ENCODE measurements around the gene PDLIM1. TPM values are rescaled to one million over a fixed set of nuclear protein-coding genes. Genes with fewer than 3 reads are reported as not detected.

The PDLIM1 gene
- total RNA-seq, 1 experiment from 2014 or later: 98.1 TPM

DNA sequence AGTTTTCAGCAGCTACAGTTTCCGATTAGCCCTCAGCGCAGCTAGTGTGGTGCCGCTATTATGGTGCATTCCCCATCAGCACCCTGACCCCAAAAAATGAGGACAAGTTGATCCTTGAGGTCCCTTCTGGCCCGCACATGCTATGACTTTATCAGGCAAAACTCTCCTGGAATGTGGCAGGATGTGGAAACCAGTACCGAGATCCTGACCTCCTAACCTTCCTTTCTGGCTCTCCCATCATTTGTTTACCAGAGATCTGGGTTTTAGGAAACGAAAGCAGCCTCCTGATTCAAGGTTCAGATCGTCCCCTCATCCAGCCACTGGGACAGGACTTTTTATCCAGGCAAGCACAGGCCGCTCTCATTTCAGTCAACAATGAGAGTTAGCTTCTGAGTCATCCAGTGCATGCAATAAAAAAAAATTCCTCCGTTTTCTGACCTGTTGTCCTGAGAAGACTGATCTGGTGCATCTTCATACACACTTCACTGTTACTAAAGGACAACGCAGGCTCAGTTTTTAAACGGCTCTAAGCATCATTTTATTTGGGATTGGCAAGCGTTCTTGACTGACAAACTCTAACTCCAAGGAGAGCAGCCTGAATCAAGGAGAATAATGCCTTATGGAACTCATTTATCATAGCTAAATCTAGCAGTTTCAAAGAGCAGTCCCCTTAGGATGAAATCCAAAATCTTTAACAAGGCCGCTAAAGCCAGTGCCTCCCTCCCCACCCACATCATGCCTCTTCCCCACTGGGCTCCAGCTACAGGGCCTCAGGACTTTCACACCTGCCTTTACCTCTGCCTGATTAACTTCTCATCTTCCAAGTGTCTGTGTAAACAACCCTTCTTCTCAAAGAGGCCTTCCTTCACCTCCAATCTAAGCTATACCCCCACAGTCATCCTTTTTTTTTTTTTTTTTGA is 17.1 kb downstream of the PDLIM1 start:
- no peaks in the 10 kb centered on the region for H3K9me3 Mint-ChIP-seq (ENCODE audit: unreplicated experiment)
- ChIA-PET POLR2A (interaction anchor here (0.9 to 4.8 kb wide), 8 partner anchors 9 to 92 kb away, joined by 3 to 49 read pairs (median 4); partner anchors contain the start of gene PDLIM1), CTCF (interaction anchor here (0.6 to 3.4 kb wide), 9 partner anchors 8 to 328 kb away, joined by 3 to 23 read pairs (median 3); no protein-coding TSS in a partner anchor)
- peak overlapping the region; percentile 61 for H3K4me3 Mint-ChIP-seq (ENCODE audit: unreplicated experiment)
- peaks cover 19% of the 10 kb centered on the region for H3K36me3 Mint-ChIP-seq (ENCODE audit: insufficient read depth, unreplicated experiment)
- TF ChIP-seq, protein P1, sequence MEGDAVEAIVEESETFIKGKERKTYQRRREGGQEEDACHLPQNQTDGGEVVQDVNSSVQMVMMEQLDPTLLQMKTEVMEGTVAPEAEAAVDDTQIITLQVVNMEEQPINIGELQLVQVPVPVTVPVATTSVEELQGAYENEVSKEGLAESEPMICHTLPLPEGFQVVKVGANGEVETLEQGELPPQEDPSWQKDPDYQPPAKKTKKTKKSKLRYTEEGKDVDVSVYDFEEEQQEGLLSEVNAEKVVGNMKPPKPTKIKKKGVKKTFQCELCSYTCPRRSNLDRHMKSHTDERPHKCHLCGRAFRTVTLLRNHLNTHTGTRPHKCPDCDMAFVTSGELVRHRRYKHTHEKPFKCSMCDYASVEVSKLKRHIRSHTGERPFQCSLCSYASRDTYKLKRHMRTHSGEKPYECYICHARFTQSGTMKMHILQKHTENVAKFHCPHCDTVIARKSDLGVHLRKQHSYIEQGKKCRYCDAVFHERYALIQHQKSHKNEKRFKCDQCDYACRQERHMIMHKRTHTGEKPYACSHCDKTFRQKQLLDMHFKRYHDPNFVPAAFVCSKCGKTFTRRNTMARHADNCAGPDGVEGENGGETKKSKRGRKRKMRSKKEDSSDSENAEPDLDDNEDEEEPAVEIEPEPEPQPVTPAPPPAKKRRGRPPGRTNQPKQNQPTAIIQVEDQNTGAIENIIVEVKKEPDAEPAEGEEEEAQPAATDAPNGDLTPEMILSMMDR (IDR thresholded peaks at IDR 0.05; ENCODE audit: unreplicated experiment): no peak
- H3K27ac Mint-ChIP-seq (ENCODE audit: low read depth, unreplicated experiment): peak overlapping the region; percentile 97
- no peaks in the 10 kb centered on the region for H3K27me3 Mint-ChIP-seq (ENCODE audit: insufficient read depth, unreplicated experiment)
- DNase-seq (ENCODE audit: unreplicated experiment): peak; percentile 82
- no TSS peak for BruUV-seq (replicated peaks)
- intact Hi-C loops (cut with micrococcal nuclease): no loop called here
- H3K4me1 Mint-ChIP-seq (ENCODE audit: insufficient read depth, unreplicated experiment): peaks cover 40% of the 10 kb centered on the region

DNA sequence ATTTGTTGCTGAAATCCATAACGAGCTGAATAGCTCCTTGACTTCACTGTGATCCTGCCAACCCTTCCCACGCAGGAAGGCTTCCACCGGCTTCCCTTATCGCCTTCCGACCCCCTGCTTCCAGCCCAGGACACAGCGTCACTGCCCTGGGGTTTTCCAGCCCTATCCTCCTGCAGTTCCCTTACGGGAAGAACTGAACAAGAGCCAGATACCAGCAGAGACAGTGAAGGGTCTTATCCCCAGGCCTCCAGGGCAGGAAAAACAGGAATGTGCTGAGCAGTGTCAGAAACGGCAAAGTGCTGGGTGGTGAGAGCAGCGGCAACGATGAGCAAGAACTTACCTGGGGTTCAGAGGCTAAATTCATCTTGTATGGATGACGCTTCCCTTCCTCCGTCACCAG is 22.4 kb downstream of the PDLIM1 start:
- H3K9me3 Mint-ChIP-seq (ENCODE audit: unreplicated experiment): no peaks in the 10 kb centered on the region
- ChIA-PET CTCF (interaction anchor here (0.7 to 2.1 kb wide), 2 partner anchors 54 to 93 kb away, joined by 3 to 12 read pairs; no protein-coding TSS in a partner anchor), POLR2A (interaction anchor here (1.8 to 2.2 kb wide), 2 partner anchors 8 to 20 kb away, joined by 6 to 8 read pairs; no protein-coding TSS in a partner anchor)
- no peak overlapping the region for H3K4me3 Mint-ChIP-seq (ENCODE audit: unreplicated experiment)
- DNase-seq (ENCODE audit: unreplicated experiment): no peak
- peak overlapping the region; percentile 77 for H3K27ac Mint-ChIP-seq (ENCODE audit: low read depth, unreplicated experiment)
- TF ChIP-seq, protein P1 (IDR thresholded peaks at IDR 0.05; ENCODE audit: unreplicated experiment): no peak
- peaks cover 35% of the 10 kb centered on the region for H3K4me1 Mint-ChIP-seq (ENCODE audit: insufficient read depth, unreplicated experiment)
- intact Hi-C loops (cut with micrococcal nuclease): no loop called here
- BruUV-seq (replicated peaks): no TSS peak
- H3K36me3 Mint-ChIP-seq (ENCODE audit: insufficient read depth, unreplicated experiment): peaks cover 51% of the 10 kb centered on the region
- H3K27me3 Mint-ChIP-seq (ENCODE audit: insufficient read depth, unreplicated experiment): no peaks in the 10 kb centered on the region

DNA sequence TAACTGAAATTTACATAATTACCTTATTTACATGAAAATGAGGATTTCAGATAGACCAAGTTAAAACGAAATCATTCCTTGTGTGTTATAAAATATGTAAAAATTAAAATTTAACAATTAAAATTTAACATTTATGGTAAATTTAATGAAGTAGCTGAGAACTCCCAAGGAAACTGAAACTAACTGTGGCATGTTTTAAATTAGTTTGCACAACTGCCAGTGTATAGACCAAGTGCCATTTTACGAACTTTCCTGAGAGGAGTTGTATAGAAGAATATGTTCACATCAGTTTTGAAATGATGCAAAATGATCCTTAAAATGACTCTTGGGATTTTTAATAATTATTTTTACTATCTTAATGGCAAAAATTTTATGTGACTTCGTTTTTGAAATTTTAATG is 23.6 kb downstream of the PDLIM1 start:
- BruUV-seq (replicated peaks): TSS peak; percentile 97
- intact Hi-C loops (cut with micrococcal nuclease): no loop called here
- no peaks in the 10 kb centered on the region for H3K9me3 Mint-ChIP-seq (ENCODE audit: unreplicated experiment)
- CTCF ChIA-PET: interaction anchor here (0.8 to 1.6 kb wide), 2 partner anchors 11 to 34 kb away, joined by 3 read pairs; no protein-coding TSS in a partner anchor
- POLR2A ChIA-PET: interaction anchor here (0.9 to 2.2 kb wide), 5 partner anchors 9 to 96 kb away, joined by 3 to 8 read pairs (median 5); no protein-coding TSS in a partner anchor
- TF ChIP-seq, protein P1 (IDR thresholded peaks at IDR 0.05; ENCODE audit: unreplicated experiment): no peak
- H3K27me3 Mint-ChIP-seq (ENCODE audit: insufficient read depth, unreplicated experiment): no peaks in the 10 kb centered on the region
- peak overlapping the region; percentile 40 for H3K4me3 Mint-ChIP-seq (ENCODE audit: unreplicated experiment)
- DNase-seq (ENCODE audit: unreplicated experiment): no peak
- peaks cover 31% of the 10 kb centered on the region for H3K4me1 Mint-ChIP-seq (ENCODE audit: insufficient read depth, unreplicated experiment)
- H3K36me3 Mint-ChIP-seq (ENCODE audit: insufficient read depth, unreplicated experiment): peaks cover 63% of the 10 kb centered on the region
- peak overlapping the region; percentile 99 for H3K27ac Mint-ChIP-seq (ENCODE audit: low read depth, unreplicated experiment)

DNA sequence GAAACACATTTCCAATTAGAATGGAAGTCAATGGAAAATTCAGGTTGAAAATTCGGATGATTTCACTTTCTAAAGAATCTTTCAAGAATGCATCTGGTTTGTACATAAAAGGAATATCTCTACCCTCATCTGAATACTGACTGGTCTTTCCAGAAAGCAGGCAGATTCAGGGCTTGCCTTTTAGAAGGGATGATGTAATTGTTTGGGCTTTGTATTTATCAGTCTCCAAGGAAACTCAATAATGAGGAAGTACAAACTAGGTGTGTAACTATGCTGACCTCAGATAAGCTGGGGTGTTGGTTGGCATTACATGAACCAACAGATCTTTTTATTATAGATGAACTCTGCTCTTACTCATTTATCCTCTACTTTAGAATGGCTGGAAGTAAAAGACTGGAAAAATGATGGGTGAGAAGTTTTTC is 24.1 kb downstream of the PDLIM1 start:
- Mint-ChIP-seq H3K27me3 (ENCODE audit: insufficient read depth, unreplicated experiment) (no peaks in the 10 kb centered on the region), H3K4me3 (ENCODE audit: unreplicated experiment) (peak overlapping the region; percentile 40), H3K27ac (ENCODE audit: low read depth, unreplicated experiment) (peak overlapping the region; percentile 99), H3K9me3 (ENCODE audit: unreplicated experiment) (no peaks in the 10 kb centered on the region), H3K36me3 (ENCODE audit: insufficient read depth, unreplicated experiment) (peaks cover 68% of the 10 kb centered on the region), H3K4me1 (ENCODE audit: insufficient read depth, unreplicated experiment) (peaks cover 31% of the 10 kb centered on the region)
- CTCF ChIA-PET: interaction anchor here (0.6 to 1.6 kb wide), 3 partner anchors 12 to 39 kb away, joined by 3 to 5 read pairs (median 3); no protein-coding TSS in a partner anchor
- no TSS peak for BruUV-seq (replicated peaks)
- intact Hi-C loops (cut with micrococcal nuclease): no loop called here
- peak; percentile 62 for DNase-seq (ENCODE audit: unreplicated experiment)
- POLR2A ChIA-PET: interaction anchor here (0.9 to 2.2 kb wide), 6 partner anchors 10 to 97 kb away, joined by 3 to 8 read pairs (median 4); no protein-coding TSS in a partner anchor
- TF ChIP-seq, protein P1 (IDR thresholded peaks at IDR 0.05; ENCODE audit: unreplicated experiment): no peak

Measured in MCF 10A (cell line).